Pancreas (tissue), 10 donors: ENCODE measurements around the gene STEAP1. TPM values are rescaled to one million over a fixed set of nuclear protein-coding genes. Genes with fewer than 3 reads are reported as not detected.

ENCODE experiments used
- ATAC-seq, 4 donors: fragments of 200-7000 bp; cut with Tn5 transposase; one replicate each; pipeline versions ENCODE4 v1.8.0 to v1.9.1; 2020; ENCODE audit warnings: mild to moderate bottlenecking in 4 of 4, moderate library complexity in 4 of 4
- DNase-seq, 6 donors: peaks; one replicate each; pipeline ENCODE4 v3.0.0-alpha.2; 2020
- FAIRE-seq: peaks from 2 replicates; lab custom pipeline; 2012; peaks lifted over from hg19 to GRCh38; lab: Jason Lieb, UNC
- H3K27ac ChIP-seq, 4 donors: fragments of 200-600 bp; sonication (generic); 1 replicate in 3 of 4; 2 replicates in 1 of 4; pipeline versions ENCODE4 v1.5.0 to v1.8.0; 2020
- H3K27me3 ChIP-seq, 4 donors: fragments of 200-600 bp; one replicate each; pipeline ENCODE4 v1.8.0; 2021
- H3K36me3 ChIP-seq, 3 donors: fragments of 200-600 bp; sonication (generic) in 1 of 3; one replicate each; pipeline versions ENCODE4 v1.5.0 to v1.8.0; 2020 to 2021
- H3K4me1 ChIP-seq, 3 donors: fragments of 200-600 bp; one replicate each; pipeline ENCODE4 v1.8.0; 2021
- H3K4me3 ChIP-seq, 4 donors: fragments of 200-600 bp; sonication (generic) in 2 of 4; one replicate each; pipeline versions ENCODE4 v1.5.0 to v1.8.0; 2020 to 2021
- H3K9me3 ChIP-seq, 4 donors: fragments of 200-600 bp; one replicate each; pipeline ENCODE4 v1.8.0; 2021
- WGBS, 2 donors: extraction: QIAGEN DNeasy Blood & Tissue Kit; methylation state at CpG; one replicate each; pipeline ENCODE4 v1.1.7; 2013; 5-methylcytosine and 5-hydroxymethylcytosine counted together
- intact Hi-C, 3 donors: fragments of 100-400 bp; cut with DNase I; formaldehyde crosslinking; loops; one replicate each; pipeline versions ENCODE4 v1.11.1 to v1.14.2; 2022
- polyA plus RNA-seq, 2 donors: library from polyadenylated mRNA; stranded (reverse); fragments of 200-250 nt; gene quantifications; one replicate each; pipeline ENCODE4 v1.2.3, GENCODE V29; 2013
- total RNA-seq, 6 donors: library from RNA; stranded (reverse); fragmentation: NEBNext Ultra II Directional in 4 of 6; extraction: Animal tissue kit (Norgen Biotek cat#: 25700) in 4 of 6; gene quantifications; one replicate each; pipeline versions ENCODE4 v1.2.1 to v1.2.4, GENCODE V29; 2021 to 2023
- TF ChIP-seq, protein P1 (sequence below), 4 donors: fragments of 200-600 bp; sonication (generic) in 3 of 4; IDR thresholded peaks; one replicate each; pipeline versions ENCODE4 v1.5.0 to v1.8.0; 2021; ENCODE audit warnings: antibody characterized with exemption in 4 of 4
- donor health status: healthy with polysubstance abuse.
- donor health status: DM: no; HTN: no; CAD: no; lungs with moderate emphysema.
- donor health status: DM: no; HTN: no; CAD: no.
- donor health status: control.
- donor health status: control.
- donor health status: Bipolar disorder and iron deficiency.
- donor health status: DM: yes; HTN: yes; CAD: no.
- donor health status: DM: no; HTN: no; CAD: no.
- donor health status: DM: no; HTN: no; CAD: no.
- donor health status: DM: yes; HTN: yes; CAD: no.

STEAP1 gene
- total and polyA plus RNA-seq, 8 donors: 1.1 to 8.3 (median 2.8) TPM

DNA sequence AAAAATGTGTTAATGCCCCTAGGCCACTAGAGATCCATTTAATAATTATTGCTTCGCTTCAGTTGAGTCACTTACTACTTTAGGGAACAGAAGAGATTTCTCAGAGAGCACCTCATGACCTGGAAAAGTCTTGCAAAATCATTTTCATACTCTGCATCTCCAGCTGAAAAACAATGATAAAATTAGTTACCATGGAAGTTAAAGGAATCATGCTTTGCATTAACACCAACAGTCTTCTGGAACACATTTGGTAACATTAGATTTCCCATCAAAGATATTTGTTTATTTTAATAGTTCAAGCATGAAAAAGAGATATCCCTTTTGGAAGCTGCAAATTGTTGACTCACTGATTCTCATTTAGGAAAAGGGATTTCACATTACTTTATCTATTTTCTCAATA lies 55.5 kb downstream of the STEAP1 start:
- H3K36me3 ChIP-seq: no peaks in the 10 kb centered on the region
- H3K4me1 ChIP-seq: peaks cover 0 to 8% (median 5%) of the 10 kb centered on the region in 3 donors
- H3K4me3 ChIP-seq: no peak overlapping the region
- DNase-seq (no peak), ATAC-seq (no peak), FAIRE-seq (no peak)
- no peaks in the 10 kb centered on the region for H3K9me3 ChIP-seq
- WGBS, 2 donors: 91 to 94% methylated on average over 1 of the region's 1 CpG
- intact Hi-C loops: no loop called here
- TF ChIP-seq, protein P1, sequence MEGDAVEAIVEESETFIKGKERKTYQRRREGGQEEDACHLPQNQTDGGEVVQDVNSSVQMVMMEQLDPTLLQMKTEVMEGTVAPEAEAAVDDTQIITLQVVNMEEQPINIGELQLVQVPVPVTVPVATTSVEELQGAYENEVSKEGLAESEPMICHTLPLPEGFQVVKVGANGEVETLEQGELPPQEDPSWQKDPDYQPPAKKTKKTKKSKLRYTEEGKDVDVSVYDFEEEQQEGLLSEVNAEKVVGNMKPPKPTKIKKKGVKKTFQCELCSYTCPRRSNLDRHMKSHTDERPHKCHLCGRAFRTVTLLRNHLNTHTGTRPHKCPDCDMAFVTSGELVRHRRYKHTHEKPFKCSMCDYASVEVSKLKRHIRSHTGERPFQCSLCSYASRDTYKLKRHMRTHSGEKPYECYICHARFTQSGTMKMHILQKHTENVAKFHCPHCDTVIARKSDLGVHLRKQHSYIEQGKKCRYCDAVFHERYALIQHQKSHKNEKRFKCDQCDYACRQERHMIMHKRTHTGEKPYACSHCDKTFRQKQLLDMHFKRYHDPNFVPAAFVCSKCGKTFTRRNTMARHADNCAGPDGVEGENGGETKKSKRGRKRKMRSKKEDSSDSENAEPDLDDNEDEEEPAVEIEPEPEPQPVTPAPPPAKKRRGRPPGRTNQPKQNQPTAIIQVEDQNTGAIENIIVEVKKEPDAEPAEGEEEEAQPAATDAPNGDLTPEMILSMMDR (IDR thresholded peaks at IDR 0.05): no peak
- no peaks in the 10 kb centered on the region for H3K27me3 ChIP-seq
- no peak overlapping the region for H3K27ac ChIP-seq

GRCh38 chr7:90210475-90210874 lies 56.2 kb downstream of the STEAP1 start:
- FAIRE-seq (no peak), DNase-seq (no peak), ATAC-seq (no peak)
- TF ChIP-seq, protein P1 (IDR thresholded peaks at IDR 0.05): no peak
- no peaks in the 10 kb centered on the region for H3K27me3 ChIP-seq
- peak overlapping the region in 1 of 4 donors; percentile 87 for H3K4me3 ChIP-seq
- peak overlapping the region in 2 of 4 donors; percentile 89 to 91 for H3K27ac ChIP-seq
- 83 to 84% methylated on average over 5 of the region's 5 CpGs for WGBS, 2 donors
- no peaks in the 10 kb centered on the region for H3K36me3 ChIP-seq
- peaks cover 0 to 8% (median 5%) of the 10 kb centered on the region in 3 donors for H3K4me1 ChIP-seq
- no peaks in the 10 kb centered on the region for H3K9me3 ChIP-seq
- intact Hi-C loops: no loop called here

DNA sequence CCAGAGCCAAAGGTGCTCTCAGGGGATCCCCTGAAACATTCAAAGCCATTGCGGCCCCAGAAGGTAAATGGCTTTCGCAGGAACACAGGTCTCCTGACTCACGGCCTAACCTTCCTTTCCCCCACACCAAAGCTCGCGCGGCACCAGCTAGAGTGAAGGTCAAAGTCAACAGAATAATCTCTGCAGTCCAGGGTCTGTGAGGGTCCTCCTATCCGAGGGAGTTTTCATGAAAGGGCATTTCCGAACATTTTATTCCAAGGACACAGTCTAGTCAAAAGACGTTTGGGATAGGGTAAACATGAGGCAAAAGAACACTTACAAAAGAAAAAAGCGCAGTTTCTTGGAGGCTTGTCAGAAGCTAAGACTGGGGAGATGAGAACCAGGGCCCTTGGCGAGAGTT lies 56.7 kb downstream of the STEAP1 start:
- peak in 5 of 6 donors; percentile 11 to 66 (median 29) for DNase-seq
- peak overlapping the region; percentile 67 to 91 (median 81) for H3K27ac ChIP-seq
- H3K9me3 ChIP-seq: no peaks in the 10 kb centered on the region
- H3K27me3 ChIP-seq: no peaks in the 10 kb centered on the region
- peak; percentile 22 to 49 (median 38) for ATAC-seq
- WGBS, 2 donors: 7 to 15% methylated on average over 11 of the region's 11 CpGs
- H3K36me3 ChIP-seq: no peaks in the 10 kb centered on the region
- peaks cover 0 to 8% (median 5%) of the 10 kb centered on the region in 3 donors for H3K4me1 ChIP-seq
- FAIRE-seq: no peak
- TF ChIP-seq, protein P1 (IDR thresholded peaks at IDR 0.05): no peak
- intact Hi-C loops: no loop called here
- H3K4me3 ChIP-seq: peak overlapping the region; percentile 55 to 87 (median 76)

DNA sequence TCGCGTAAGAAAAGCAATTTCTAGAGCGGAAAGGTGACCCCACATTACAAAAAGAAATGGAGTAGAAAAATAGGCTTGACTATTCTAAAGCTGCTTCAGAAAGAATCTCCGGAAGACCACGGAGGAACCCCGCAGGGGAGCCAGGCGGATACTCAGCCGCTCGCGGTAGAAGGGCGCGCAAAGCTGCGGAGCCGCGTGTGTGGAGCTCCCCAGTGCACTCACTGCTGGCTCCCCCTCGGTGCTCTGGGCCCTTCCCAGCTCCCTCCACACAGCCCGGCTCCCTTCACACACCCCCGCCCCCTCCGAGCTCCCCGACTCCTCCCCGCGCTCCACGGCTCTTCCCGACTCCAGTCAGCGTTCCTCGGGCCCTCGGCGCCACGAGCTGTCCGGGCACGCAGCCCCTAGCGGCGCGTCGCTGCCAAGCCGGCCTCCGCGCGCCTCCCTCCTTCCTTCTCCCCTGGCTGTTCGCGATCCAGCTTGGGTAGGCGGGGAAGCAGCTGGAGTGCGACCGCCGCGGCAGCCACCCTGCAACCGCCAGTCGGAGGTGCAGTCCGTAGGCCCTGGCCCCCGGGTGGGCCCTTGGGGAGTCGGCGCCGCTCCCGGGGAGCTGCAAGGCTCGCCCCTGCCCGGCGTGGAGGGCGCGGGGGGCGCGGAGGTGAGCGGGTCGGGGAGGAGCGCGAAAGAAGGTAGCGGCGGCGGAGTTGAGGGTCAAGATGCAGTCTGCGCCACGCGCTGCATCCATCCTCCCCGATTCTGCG lies 57.3 kb downstream of the STEAP1 start, which contains the start of gene STEAP2:
STEAP2 (plus strand) TSS at position 350 of the 758 bp plus-strand sequence. CDS start 13,343 bp downstream, outside the sequence.
- intact Hi-C loops: no loop called here

More for the DNA sequence above, 57.3 kb downstream of the STEAP1 start, which contains the start of gene STEAP2:
- no peaks in the 10 kb centered on the region for H3K36me3 ChIP-seq
- ATAC-seq (peak; percentile 96 to 98 (median 98)), DNase-seq (peak; percentile 93 to 96 (median 94)), FAIRE-seq (no peak)
- H3K4me1 ChIP-seq: peaks cover 0 to 8% (median 5%) of the 10 kb centered on the region in 3 donors
- WGBS, 2 donors: 1% methylated on average over 72 to 73 of the region's 73 CpGs
- H3K4me3 ChIP-seq: peak within 1 kb of the TSS; percentile 55 to 87 (median 76)
- TF ChIP-seq, protein P1 (IDR thresholded peaks at IDR 0.05): peak; percentile 31 to 68 (median 53)
- H3K9me3 ChIP-seq: no peaks in the 10 kb centered on the region
- H3K27ac ChIP-seq: peak within 1 kb of the TSS; percentile 67 to 91 (median 81)
- no peaks in the 10 kb centered on the region for H3K27me3 ChIP-seq
